CD4-positive, alpha-beta T cell treated with Interferon gamma for 1 hour (primary cell): ENCODE results near the gene TTN.
"Not testable (repeated sequence)": the region's sequence is repeated elsewhere in the genome, so short reads cannot be mapped to it uniquely, and the experiment has no call there.

ENCODE experiments used
- DNase-seq: peaks from one replicate; pipeline ENCODE4 v3.0.0-alpha.2; 2020

The TTN gene

GRCh38 chr2:178732913-178733312 lies 74.3 kb downstream of the TTN start:
- DNase-seq: no peak

- no peak for DNase-seq
These were observed 75.9 kb downstream of the TTN start for GRCh38 chr2:178731300-178731699.

GRCh38 chr2:178730049-178730448 lies 77.2 kb downstream of the TTN start:
- DNase-seq: no peak

DNA sequence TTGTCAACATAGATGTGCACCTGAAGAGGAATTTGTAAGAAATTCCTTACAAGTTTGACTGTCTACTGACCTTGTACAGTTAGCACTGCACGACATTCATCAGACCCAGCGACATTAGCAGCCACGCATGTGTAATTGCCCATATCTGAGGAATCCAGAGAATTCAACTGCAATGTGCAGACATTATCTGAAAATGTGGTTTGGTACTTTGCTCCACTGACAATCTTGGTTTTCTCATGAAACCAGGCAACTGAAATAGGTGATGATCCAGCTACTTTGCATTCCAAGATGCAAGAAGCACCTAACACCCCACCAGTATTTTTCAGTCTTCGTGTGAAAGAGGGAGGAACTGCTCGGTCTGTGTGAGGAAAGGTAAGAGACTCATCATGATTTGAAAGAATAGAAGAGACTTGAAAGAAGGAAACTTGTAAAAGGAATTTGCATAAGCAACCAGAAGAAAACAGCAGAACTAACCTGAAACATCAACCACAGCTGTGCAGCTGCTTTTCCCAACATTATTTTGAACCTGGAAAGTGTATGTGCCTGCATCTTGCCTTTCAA lies 83.4 kb downstream of the TTN start:
- DNase-seq: no peak

DNA sequence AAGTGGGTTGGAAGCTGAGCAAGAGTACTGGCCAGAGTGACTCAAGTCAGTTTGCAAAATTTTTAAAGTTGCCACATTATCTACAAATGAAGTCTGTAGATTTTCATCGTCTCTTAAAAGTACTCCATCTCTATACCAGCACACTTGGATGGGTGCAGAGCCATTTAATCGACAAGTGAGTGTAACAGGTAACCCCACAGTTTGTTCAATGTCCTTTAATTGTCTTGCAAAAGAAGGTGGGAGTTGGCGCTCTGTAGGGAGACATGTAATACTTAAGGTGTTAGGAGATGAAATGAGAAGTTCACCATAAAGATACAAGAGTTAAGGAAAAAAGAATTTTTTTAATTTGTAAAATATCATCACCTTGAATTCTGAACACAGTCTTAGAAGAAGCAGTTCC lies 84.9 kb downstream of the TTN start:
- no peak for DNase-seq

- DNase-seq: no peak
These were observed 88.2 kb downstream of the TTN start for GRCh38 chr2:178718988-178719387.

DNA sequence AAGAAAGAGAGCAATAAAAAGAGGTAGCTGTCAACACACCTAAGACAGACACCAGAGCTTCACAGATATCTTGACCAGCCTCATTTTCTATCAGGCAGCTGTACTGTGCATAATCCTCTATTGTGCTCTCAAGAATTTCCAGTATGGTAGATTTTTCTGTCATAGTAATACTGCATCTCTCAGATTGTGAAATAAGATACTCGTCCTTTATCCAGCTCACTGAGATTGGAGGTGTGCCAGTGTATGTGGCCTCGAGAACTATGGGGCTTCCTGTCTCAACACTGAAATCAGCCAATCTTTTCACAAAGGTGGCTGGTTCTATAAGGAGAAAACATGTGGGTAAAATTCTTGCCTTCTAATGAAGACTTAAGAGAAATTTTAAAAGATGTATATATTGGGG lies 88.9 kb downstream of the TTN start:
- no peak for DNase-seq

DNA sequence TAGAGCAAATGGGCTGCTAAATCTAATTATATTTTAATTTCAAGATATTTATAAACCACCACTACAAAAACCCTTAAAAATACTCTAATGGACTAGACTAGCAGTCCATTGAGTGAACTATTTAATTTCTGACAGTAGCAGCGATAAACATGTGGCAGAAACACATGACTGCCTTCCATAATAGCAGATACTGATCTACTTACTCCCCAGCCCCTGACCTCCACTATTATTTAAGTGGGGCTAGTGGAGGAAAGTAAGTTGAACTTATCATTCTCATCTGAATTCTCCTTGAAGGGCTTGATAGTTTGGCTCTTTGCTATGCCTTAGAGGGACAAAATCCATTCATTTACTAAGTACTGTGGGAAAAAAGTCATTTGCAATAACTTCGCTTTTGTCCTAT lies 90.8 kb downstream of the TTN start:
- DNase-seq: no peak

GRCh38 chr2:178715366-178715765 lies 91.9 kb downstream of the TTN start:
- DNase-seq: no peak

DNA sequence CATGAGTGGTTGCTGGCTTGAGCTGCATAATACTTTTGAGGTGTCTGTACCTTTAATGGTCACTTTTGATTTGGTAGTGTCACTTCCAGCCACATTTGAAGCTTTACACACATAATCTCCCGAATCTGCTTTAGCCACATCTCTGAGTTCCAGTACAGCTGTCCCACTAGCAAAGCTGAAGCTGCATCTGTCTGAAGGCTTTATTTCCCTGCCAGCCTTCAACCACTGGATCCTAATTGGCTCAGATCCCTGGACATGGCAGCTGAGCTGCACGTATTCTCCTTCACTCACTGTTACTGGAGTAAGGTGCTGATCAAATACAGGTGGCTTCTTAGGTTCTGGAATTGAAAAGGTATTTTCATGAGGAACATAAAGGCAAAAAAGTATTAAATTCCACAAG lies 99.7 kb downstream of the TTN start:
- DNase-seq: no peak

DNA sequence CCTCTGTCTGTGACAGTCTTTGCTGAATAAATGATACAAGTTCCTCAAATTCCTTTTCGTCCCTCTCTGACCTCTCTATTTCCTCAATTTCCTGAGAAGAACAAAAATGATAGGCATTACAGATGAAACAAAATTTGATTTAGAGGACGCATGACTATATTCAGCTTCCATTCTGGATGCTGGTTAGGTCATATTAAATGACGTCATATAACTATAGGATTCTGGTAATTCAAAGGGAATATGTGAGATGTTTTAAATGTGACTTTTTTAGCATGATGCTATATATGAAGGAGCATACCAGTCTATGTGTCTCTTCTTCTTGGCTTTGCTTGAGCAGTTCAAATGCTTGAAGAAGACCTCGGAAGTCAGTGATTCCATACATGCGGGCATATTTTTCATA lies 102.3 kb downstream of the TTN start:
- DNase-seq: no peak

GRCh38 chr2:178702361-178702760 lies 104.9 kb downstream of the TTN start:
- DNase-seq: no peak

DNA sequence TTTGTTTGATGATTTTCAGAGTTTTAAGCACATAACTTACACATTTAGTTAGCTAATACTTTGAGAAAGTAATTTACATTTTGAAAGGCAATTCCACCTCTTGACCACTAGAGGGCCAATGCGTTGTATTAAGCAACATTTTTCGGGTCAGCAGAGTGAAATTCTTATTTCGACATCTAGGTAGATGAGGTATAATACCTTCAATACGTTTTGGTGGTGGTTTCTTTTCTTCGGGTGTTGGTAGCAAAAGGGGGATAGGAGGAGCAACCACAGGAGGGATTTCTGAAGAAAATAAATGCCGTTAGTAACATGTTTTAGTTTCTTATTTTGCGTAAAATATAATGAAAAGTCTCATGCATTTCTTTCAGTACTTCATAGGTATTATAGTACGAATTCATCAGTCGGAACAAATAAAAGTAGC lies 106.3 kb downstream of the TTN start:
- no peak for DNase-seq

DNA sequence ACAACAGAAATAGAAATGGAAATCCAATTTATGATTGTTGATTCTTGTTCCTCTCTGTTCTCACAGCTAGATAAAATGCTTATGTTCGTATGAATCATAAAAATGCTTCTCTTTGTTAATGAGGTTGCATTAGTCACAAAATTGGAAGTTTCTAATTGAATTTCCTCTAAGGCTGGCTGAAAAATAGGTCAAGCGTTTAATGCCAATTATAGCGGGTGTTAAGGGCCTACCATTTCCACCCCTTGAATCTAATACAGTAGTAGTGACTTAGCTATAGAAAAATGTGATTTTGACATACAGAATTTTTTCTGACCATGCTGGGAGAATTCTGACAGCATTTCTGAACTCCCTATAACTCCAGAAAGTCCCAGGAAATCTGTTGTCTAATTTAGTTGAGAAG lies 107.1 kb downstream of the TTN start:
- DNase-seq: no peak

GRCh38 chr2:178692845-178693244 lies 114.4 kb downstream of the TTN start:
- no peak for DNase-seq

DNA sequence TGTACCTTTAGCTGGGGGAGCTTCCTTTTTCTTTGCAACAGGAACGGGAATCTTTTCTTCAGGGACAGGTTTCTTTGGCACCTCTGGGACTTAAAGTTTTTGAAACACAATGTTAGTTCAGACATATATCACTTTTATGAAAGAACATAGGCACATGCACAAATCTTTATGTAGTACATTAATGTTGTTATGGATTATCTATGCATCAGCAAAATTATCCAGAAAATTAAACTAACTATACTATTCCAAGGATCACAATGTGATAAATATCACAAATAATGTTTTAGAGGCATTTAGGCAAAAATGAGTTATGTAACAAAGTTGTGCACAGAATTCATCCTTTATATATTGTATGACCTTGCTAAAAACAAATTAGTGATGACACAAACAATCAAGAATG lies 117.4 kb downstream of the TTN start:
- no peak for DNase-seq

DNA sequence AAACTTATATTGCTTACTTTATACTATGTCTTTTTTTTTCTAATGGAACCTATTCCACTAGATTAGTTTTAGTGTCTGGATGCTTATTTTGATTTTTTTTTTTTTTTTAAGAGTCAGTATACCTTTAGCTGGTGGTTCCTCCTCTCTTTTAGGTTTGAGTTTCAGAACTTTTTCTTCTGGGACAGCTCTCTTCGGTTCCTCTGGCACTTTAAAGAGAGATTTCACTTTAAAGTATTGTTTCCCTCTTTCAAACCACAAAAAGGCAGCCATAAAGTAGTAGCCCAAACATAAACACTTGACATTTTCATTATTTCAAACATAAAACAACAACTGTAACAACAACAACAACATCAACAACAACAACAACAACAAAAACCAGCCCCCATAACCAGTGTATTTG lies 123.3 kb downstream of the TTN start:
- DNase-seq: no peak

DNA sequence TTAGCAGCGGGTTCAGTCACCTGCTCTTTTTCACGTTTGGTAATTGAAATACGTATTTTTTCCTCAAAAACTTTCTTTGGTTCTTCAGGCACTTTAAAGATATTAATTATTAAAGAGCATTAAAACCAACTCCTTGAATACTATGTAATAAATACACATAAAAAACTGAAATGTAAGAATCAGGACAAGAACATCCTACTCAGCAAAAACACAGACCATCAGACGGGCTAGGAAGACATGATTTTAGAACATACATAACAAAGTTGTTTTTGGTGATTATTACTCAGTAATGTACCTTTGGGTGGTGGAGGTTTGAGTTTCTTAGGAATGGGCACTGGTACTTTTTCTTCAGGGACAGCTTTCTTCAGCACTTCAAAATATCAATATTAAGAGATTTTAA lies 126.1 kb downstream of the TTN start:
- DNase-seq: no peak

DNA sequence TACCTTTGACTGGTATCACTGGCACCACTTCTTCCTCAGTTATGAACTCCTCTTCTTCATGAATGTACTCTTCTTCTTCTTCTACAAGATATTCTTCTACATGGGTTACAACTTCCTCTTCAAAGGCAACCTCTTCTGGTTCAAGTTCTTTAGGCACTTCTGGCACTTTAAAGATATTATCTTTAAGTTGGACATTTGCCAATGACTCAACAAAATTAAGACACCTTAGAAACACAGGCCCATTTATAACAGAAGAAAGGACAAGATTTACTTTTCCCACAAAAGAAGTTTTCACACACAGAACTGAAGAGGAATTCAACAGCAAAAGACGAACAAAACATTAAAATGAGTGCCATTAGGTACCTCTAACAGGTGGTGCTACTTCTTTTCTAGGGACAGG lies 127.3 kb downstream of the TTN start:
- no peak for DNase-seq

DNA sequence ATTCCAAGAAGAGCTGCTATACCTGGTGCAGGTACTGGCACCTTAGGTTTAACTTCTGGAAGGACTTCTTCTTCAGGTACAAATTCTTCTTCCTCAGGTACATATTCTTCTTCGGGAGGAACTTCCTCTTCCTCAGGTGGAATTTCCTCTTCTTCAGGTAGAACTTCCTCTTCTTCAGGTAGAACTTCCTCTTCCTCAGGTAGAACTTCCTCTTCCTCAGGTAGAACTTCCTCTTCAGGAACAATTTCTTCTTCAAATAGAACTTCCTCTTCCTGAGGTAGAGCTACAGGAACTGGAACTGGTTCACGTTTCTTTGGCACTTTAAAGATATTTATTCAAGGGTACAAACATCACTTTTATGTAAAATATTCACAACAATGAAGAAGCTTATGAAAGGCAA lies 129.6 kb downstream of the TTN start:
- DNase-seq: no peak

DNA sequence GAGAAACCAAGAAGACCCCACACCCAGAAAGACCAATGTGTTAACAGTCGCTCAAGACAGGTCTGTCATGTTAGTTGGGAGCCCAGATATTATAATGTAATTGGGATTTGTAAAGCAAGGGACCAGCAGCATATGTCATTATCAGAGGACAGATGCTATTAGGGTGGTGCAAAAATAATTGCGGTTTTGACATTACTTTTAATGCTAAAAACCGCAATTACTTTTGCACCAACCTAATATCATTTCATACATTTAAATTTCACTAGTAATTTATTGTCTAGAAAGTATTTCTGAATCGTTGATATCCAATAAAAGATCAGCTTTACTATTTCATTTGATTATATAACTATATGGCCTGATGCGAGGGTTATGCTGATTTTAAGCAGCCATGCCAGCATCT lies 131.2 kb downstream of the TTN start:
- DNase-seq: no peak

- no peak for DNase-seq
These were observed 133.1 kb downstream of the TTN start for GRCh38 chr2:178674122-178674521.

DNA sequence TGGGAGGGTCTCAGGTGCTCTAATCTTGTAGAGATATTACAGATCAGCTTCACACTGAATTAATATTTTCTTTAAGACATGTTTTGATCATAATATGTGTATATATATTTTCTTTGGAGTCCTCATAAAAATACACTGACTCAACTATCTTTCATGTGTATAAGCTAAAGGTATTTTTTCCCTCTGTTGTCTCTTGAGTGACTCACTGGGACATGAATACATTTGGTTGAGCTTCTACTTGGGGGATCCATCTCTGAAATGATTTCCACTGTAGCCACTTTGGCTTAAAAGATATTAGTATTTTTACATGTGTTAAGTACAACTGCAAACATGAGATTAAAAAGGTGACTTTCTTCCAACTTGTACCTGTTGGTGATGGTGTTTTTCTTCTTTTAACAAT lies 140.8 kb downstream of the TTN start:
- no peak for DNase-seq

- not testable (repeated sequence) for DNase-seq
These were observed 148.7 kb downstream of the TTN start for GRCh38 chr2:178658480-178658879.

DNA sequence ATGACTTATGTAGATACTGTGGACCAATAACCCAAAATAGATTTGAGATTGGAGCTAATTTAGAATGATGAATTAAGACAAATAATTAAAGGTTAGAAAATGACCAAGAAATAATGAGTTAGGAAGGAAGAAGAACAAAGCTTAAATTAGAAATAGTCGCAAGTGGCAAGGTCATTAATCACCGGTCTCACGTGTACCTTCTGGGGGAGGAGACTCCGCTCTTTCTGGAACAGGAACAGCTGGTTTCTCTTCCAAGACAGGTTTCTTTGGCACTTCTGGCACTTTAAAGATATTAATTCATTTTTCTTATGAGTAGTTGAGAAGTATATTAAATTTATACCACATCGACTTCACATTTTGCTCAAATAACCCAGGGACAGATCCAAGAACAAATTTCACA lies 156.7 kb downstream of the TTN start:
- DNase-seq: no peak

DNA sequence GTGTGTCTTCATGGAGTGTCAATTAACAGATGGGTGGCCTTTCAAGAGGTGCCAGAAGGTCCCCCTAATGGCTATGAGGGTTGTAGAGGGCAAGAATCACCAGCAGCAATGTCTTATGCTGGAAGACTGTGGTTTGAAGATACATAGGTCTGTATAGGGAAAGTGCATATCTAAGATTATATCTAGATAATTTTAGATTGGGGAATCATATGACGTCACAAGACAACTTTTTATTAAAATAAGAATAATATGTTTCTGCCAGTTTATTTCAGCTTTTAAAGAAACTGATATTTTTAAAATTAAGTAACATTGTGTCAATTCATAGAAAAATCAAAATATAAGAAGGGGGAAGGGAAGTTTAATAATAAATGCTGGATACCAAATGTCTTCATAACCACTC lies 162.3 kb downstream of the TTN start:
- DNase-seq: no peak
